ENCODE results near the gene NLRP4. TPM values are rescaled to one million over a fixed set of nuclear protein-coding genes. Genes with fewer than 3 reads are reported as not detected.

NLRP4 gene
- total RNA-seq, 2 donors from 2014 or later: not detected

GRCh38 chr19:55830656-55831055 lies 5.7 kb upstream of the NLRP4 start:
- no peak for TF ChIP-seq CTCF (IDR thresholded peaks at IDR 0.05)
- Histone ChIP-seq H3K27ac (no peak overlapping the region), H3K36me3 (no peaks in the 10 kb centered on the region), H3K9me3 (no peaks in the 10 kb centered on the region), H3K27me3 (replicated peaks; ENCODE audit: insufficient read depth) (no peaks in the 10 kb centered on the region), H3K4me1 (ENCODE audit: control insufficient read depth in 1 of 2, low read depth in 2 of 2) (no peaks in the 10 kb centered on the region), H3K4me3 (no peak overlapping the region)
- ATAC-seq (ENCODE audit: insufficient number of reproducible peaks, low FRiP score, low read depth) (no peak), DNase-seq (ENCODE audit: low spot score) (no peak)

GRCh38 chr19:55831846-55832245 lies 4.5 kb upstream of the NLRP4 start, which contains the start of gene NLRP11:
NLRP11 (minus strand) TSS chr19:55831999; CDS start chr19:55818174, 13,825 bp downstream.
- Histone ChIP-seq H3K27me3 (replicated peaks; ENCODE audit: insufficient read depth) (no peaks in the 10 kb centered on the region), H3K9me3 (no peaks in the 10 kb centered on the region), H3K36me3 (no peaks in the 10 kb centered on the region), H3K4me1 (ENCODE audit: control insufficient read depth in 1 of 2, low read depth in 2 of 2) (no peaks in the 10 kb centered on the region), H3K27ac (no peak within 1 kb of the TSS), H3K4me3 (no peak within 1 kb of the TSS)
- TF ChIP-seq CTCF (IDR thresholded peaks at IDR 0.05): no peak
- ATAC-seq (ENCODE audit: insufficient number of reproducible peaks, low FRiP score, low read depth): no peak
- DNase-seq (ENCODE audit: low spot score): no peak

- Histone ChIP-seq H3K27me3 (replicated peaks; ENCODE audit: insufficient read depth) (no peaks in the 10 kb centered on the region), H3K36me3 (no peaks in the 10 kb centered on the region), H3K4me3 (no peak overlapping the region), H3K4me1 (ENCODE audit: control insufficient read depth in 1 of 2, low read depth in 2 of 2) (no peaks in the 10 kb centered on the region), H3K9me3 (no peaks in the 10 kb centered on the region), H3K27ac (no peak overlapping the region)
- no peak for TF ChIP-seq CTCF (IDR thresholded peaks at IDR 0.05)
- DNase-seq (ENCODE audit: low spot score) (no peak), ATAC-seq (ENCODE audit: insufficient number of reproducible peaks, low FRiP score, low read depth) (no peak)
Observed at GRCh38 chr19:55832676-55833075, 3.7 kb upstream of the NLRP4 start.

GRCh38 chr19:55838251-55838650 lies 1.9 kb downstream of the NLRP4 start:
- Histone ChIP-seq H3K27ac (no peak overlapping the region), H3K9me3 (no peaks in the 10 kb centered on the region), H3K36me3 (no peaks in the 10 kb centered on the region), H3K4me1 (ENCODE audit: control insufficient read depth in 1 of 2, low read depth in 2 of 2) (no peaks in the 10 kb centered on the region), H3K27me3 (replicated peaks; ENCODE audit: insufficient read depth) (no peaks in the 10 kb centered on the region), H3K4me3 (no peak overlapping the region)
- ATAC-seq (ENCODE audit: insufficient number of reproducible peaks, low FRiP score, low read depth) (no peak), DNase-seq (ENCODE audit: low spot score) (no peak)
- TF ChIP-seq CTCF (IDR thresholded peaks at IDR 0.05): no peak

- no peak for TF ChIP-seq CTCF (IDR thresholded peaks at IDR 0.05)
- no peaks in the 10 kb centered on the region for H3K36me3 ChIP-seq
- H3K4me1 ChIP-seq (ENCODE audit: control insufficient read depth in 1 of 2, low read depth in 2 of 2): no peaks in the 10 kb centered on the region
- ATAC-seq (ENCODE audit: insufficient number of reproducible peaks, low FRiP score, low read depth) (no peak), DNase-seq (ENCODE audit: low spot score) (no peak)
- H3K27me3 ChIP-seq (replicated peaks; ENCODE audit: insufficient read depth): no peaks in the 10 kb centered on the region
- H3K4me3 ChIP-seq: no peak overlapping the region
- H3K27ac ChIP-seq: no peak overlapping the region
- no peaks in the 10 kb centered on the region for H3K9me3 ChIP-seq
Observed at GRCh38 chr19:55838906-55839305, 2.6 kb downstream of the NLRP4 start.
